ENCODE data around the gene OPA3. TPM values are rescaled to one million over a fixed set of nuclear protein-coding genes. Genes with fewer than 3 reads are reported as not detected.
"Not testable (repeated sequence)": the region's sequence is repeated elsewhere in the genome, so short reads cannot be mapped to it uniquely, and the experiment has no call there.

The OPA3 gene
- 8.7 and 20.2 TPM in 2 replicates for total RNA-seq (2014; rRNA removed; shearing (Covaris generic))

DNA sequence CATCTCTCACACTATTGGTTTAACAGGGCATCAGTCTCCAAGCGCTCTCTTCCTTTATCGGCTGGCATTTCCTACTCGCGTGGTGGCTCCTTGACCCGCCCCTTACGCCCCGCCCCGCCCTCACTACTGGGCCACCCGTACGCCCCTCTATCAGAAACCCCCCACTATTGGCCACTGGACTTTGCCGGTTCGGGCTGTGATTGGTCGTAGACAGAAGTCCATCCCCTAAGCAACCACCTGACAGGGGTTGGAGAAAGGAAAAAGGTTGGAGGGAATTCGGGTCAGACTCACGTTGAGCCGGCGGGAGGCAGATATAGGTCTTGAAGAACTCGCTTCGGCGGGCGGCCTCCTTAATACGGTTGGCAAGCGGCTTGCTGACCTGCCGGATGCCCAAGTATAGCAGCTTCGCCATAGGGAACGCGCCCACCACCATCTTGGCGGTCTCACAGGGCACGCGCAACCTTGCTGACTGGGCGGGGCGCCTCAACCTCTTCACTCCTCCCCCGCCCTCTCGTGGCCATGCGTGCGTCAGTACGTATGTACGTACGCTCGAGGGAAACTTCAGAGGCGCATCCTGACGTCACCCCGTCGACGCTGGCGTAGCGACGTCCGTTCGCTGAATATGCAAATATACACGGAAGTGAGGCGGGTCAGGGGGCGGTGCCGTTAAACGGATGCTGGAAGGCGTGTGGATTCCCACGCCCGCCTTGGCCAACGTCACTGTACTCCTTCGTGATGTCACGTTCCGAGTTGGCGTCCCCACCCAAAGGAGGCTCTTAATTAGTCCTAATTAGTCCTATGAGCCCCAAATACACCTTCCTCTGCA lies at the start of gene OPA3:
OPA3 (minus strand) TSS at position 471 of the 826 bp plus-strand sequence; CDS start at position 433, 38 bp downstream.
- peak; percentile 100 for DNase-seq (ENCODE audit: low read depth)

DNA sequence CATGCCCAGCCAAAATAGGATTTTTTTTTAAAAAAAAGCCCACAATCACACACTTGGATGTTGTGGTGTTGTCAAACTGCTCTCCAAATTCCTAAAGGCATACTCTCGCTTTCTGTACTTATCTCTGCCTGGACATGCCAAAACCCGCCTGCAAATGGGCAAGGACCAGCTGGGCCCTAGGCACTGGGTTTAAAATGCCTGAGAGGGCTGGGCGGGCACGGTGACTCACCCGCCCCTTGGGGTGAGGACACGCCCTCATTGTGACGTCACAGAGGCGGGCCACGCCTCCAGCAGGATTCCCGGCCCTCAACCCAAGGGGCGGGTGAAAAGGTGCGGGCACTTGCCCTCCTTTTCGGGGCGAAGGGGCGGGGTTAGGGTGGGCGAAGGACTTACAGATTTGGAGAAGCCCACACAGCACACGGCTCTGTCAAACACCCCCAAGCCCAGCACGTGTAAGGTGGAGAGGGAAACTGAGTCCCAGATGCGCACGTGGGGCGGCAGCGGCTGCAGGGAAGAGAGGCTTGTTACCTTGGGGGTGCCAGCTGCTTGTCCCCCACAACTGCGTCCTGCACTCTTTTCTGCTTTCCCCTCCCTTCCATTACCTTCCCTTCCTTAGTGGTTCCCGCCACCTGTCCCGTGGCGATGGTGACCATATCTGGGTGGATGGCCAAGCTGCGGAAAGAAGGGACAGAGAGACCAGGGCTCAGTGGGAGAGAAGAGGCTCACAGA lies 48.0 kb upstream of the OPA3 start:
- DNase-seq (ENCODE audit: low read depth) = peak; percentile 91

DNA sequence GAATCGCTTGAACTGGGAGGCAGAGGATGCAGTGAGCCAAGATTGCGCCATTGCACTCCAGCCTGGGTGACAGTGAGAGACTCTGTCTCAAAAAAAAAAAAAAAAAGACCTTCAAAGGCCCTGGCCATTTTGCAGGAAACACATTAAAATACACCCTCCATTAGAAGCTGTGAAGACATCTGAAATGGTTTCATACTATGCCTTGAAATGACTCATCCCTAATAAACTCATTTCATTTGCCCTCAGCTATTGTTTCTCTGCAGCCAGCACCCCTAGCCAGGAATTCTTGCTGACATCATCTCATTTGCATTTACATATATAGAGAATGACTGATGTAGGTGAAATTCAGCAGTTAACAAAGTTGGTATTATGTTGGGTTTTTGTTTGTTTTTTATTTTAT lies 45.9 kb upstream of the OPA3 start:
- DNase-seq (ENCODE audit: low read depth) = peak; percentile 96

DNA sequence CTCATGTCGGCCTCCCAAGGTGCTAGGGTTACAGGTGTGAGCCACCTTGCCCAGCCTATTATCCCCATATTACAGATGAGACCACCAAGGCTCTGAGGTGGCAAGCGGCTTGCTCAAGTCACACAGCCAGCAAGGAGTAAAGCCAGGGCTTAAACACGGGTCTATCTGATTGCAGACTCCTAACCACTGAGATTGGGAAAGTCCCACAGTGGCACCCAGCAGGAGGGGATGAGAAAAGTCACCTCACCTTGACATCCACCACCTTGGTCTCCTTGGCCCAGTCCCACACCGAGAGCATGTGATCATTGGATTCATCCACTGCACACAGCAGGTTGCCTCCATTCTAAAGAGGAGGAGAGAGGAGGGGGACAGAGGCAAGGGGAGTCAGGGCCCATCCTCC lies 45.1 kb upstream of the OPA3 start:
- DNase-seq (ENCODE audit: low read depth) = no peak

DNA sequence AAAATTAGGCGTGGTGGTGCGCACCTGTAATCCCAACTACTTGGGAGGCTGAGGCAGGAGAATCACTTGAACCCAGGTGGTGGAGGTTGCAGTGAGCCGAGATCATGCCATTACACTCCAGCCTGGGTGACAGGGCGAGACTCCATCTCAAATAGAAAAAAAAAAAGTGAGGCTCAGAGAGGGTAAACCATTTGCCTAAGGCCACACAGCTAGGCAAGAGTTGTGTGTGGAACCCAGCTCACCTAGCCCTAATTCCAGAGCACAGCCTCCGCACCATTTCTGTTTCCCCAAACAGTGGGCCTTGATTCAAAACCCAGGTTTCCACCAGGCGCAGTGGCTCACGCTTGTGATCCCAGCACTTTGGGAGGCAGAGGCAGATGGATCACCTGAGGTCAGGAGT lies 43.6 kb upstream of the OPA3 start:
- DNase-seq (ENCODE audit: low read depth) = not testable (repeated sequence)

DNA sequence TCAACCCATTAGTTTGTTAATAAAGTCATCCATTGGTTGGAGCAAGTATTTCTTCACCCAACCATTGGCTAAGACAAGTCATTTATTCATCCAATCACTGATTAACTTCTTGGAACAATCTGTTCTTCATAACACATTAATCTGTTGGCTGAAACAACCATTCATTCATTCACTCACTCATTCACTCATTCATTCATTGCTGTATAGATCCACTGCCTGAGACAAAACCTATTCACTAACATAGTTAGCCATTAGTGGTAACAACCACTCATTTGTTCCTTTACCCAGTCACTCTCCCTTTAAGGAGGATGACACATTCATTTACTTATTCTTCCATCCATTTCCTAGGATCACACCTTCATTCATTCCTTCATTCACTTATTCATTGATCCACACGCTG lies 39.4 kb upstream of the OPA3 start:
- no peak for DNase-seq (ENCODE audit: low read depth)

DNA sequence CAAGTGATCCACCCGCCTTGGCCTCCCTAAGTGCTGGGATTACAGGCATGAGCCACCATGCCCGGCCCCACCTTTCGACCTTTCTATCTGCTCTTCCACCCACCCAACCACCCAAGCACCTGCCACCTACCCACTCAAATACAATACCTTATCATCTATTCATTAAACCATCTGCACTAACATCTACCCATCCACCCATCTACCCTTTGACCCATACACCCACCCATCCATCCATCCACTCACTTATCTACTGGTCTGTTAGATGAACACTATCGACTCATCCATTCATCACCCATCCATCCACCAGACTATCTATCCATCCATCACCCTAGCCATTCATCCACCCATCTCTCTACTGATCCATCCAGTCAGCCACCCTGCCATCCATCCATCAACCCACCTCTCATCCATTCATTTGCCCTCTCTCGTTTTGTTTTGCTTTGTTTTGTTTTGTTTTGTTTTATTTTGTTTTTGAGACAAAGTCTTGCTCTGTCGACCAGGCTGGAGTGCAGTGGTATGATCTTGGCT lies 37.4 kb upstream of the OPA3 start:
- DNase-seq (ENCODE audit: low read depth) = no peak

DNA sequence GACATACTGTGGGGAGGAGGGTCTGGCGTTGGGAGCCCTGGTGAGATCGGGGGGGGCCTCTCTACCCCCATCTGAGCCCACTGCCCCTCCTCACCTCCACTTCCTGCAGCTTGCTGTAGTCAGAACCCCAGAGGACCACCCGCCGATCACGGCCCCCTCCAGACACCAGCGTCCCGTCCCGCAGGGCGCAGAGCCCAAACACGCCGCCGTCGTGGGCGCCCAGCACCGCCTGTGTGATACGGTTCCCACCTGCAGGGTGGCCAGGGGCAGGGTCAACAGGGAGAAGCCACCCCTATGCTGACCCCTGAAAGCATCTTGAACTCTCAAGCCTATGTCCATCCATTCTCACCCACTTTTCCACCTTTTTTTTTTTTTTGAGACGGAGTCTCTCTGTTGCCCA lies 36.8 kb upstream of the OPA3 start:
- DNase-seq (ENCODE audit: low read depth) = no peak

DNA sequence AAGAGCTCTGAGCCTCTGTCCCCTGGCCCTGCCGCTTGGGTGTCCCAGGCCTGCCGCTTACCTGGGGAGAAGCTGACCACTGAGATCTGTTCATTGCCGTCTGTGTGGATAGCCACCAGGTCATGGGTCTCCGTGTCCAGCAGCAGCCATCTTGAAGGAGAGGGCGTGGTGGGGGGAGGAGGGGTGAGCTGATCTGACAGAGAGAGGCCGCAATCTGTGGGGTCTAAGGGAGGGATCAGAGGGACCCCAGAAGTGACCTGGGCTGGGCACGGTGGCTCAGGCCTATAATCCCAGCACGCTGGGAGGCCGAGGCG lies 32.1 kb upstream of the OPA3 start:
- DNase-seq (ENCODE audit: low read depth) = no peak

DNA sequence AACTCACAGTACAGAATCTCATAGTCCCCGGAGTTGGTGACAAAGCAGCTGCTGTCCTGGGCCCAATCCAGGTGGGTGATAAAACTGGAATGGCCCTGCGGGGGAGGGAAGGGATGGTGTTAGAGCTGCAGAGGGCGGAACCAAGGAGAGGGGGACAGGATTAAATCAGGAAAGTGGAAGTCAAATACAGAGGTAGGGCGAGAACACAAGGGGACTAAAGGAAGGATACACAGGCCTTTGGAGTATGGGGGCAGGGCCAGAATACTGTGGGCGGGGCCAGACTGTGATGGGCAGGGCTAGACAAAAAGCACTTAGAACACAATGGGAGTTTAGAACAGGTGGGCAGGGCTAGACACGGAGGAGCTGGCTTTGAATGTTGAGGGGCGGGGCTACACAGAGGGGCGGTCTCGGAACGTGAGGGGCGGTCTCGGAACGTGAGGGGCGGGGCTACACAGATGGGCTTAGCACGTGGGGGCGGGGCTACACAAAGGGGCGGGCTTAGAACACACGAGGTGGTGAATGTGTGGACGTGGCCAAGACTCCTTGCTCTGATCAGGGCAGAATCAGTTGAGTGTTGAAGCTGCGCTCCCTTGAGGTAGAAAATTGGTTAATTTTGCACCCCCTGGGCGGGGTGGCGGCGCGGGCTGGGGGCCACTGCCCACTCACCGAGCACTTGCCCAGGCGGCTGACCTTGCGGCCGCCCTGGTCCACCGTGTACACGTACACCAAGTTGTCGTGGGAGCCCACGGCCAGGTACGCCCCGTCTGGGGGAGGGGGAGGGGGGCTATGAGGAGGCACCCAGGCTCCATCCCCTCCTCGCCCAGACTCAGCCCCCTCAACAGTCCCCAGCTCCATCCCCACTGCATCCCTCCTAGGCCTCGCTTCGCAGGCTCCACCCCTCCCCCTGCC lies 31.4 kb upstream of the OPA3 start:
- peak; percentile 69 for DNase-seq (ENCODE audit: low read depth)

DNA sequence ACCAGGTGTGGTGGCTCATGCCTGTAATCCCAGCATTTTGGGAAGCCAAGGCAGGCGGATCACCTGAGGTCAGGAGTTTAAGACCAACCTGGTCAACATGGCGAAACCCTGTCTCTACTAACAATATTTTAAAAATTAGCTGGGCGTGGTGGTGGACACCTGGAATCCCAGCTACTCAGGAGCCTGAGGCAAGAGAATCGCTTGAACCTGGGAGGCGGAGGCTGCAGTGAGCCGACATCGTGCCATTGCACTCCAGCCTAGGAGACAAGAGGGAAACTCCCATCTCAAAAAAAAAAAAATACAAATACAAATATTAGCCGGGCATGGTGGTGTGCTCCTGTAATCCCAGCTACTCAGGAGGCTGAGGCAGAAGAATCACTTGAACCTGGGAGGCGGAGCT lies 30.5 kb upstream of the OPA3 start:
- DNase-seq (ENCODE audit: low read depth) = not testable (repeated sequence)

DNA sequence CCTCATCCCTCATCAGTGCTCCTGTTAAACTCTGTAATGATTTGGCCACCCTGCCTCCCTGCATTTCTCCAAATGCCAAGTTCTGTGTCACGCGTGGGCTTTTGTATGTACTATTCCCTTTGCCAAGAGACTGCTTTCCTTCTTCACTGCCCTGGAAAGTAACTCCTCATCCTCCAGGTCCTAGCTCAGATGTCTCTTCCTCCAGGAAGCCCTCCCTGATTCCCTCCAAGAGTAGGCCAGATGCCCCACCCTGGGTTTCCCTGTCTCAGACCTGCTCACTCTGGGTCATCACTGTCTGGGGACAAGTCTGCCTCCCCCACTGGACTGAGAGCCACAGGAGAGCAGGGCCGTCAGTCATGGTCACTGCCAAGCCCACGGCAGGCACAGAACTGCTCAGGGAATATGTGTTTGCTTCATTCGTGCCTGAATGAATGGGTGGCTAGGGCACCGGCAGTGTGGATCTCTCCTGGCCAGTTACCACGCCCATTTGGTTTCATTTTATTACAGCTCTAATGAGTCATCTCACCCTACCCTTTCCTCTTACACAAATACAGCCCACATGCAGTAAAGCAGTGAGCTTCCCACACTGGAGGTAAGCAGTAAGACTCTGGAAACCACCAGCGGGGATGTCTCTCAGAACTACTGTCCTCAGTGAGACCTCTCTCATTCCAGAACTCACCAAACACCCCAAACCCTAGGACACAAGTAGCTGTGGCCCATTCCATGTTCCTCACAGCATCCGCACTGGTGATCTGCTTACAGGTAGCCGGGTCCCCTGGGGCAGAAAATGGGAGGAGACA lies 29.5 kb upstream of the OPA3 start:
- peak; percentile 96 for DNase-seq (ENCODE audit: low read depth)

DNA sequence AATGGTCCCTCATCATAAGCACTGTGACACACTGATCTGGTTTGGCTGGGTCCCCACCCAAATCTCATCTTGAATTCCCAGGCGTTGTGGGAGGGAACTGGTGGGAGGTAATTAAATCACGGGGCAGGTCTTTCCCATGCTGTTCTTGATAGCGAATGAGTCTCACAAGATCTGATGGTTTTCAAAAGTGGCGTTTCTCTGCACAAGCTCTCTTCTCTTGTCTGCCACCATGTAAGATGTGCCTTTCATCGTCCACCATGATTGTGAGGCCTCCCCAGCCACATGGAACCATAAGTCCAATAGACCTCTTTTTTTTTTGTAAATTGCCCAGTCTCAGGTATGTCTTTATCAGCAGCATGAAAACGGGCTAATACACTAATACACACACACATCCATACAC lies 24.3 kb upstream of the OPA3 start:
- DNase-seq (ENCODE audit: low read depth) = no peak

DNA sequence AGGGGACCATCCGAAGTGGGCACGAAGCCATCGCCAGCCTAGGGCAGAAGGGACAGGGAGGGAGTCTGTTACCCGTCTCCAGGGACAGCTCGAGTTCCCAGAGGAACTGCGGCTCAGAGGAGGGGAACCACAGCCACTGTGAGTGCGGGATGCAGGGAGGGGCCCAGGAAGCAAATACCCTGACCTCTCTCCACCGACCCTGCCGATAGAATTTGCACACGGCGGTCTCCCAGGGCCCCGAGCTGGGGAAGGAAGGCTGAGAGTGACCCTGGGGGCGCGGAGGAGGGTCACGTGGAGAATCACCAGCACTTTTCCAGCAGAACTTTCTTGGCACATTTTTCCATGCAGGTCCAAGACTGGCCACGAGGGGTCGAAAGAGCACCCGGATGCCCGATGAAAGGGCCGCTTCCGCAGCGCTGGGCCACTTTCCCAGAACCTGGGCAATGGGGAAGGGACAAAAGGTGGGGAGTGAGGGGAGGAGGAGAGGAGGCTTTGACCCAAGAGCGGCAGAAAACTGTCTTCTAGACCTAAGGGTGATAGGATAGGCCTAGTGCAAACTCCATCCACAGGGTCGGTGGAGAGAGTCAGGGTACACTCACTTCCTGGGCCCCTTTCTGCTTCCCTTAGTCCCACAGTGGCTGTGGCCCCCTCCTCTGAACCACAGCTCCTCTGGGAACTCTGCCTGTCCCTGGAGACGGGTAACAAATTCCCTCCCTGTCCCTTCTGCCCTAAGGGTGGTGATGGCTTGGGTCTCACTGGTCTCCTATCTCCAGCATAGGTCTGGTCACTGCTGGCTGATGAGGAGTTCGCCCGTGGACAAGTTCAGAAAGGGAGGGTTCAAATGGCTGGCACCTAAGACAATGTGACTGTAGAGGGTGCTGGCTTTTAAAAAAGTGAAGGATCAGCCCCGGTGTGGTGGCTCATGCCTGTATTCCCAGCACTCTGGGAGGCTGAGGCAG lies 22.7 kb upstream of the OPA3 start:
- DNase-seq (ENCODE audit: low read depth) = peak; percentile 73

DNA sequence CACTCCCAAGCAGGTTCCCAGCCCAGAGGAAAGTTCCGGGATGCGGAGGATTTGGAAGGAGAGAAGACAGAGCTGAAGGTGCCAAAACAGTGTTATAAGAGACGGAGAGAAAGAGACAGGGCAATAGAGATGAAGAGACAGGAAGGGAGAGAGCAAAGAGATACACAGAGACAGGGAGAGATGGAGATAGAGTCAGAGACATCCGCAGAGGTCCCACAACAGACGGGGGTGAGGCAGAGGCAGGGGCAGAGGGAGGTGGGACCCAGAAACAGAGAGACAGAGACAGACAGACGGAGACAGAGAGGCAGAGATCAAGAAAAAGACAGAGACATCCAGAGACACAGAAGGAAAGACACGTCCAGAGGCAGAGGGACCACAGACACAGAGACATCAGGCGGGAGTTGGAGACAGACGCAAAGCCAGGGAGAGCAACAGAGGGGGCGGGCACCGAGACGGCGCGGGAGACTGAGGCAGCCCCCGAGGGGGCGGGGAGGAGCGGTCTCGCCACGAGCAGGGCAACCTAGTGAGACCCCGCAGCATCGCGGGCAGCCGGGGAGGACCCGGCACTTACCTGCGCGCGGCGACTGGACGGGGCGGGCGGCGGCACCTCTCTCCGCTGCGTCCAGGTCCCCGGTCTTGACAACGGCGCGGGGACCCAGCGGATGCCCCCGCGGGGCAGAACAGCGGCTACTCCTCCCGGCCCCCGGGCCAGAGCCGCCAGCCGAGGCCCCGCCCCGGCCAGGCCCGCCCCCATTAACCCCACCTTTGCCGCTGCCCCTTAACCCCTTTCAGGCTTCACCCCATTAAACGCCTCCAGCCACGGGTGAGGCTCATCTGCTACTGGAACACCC lies 17.1 kb upstream of the OPA3 start, which contains the start of gene GPR4:
GPR4 (minus strand) TSS at position 689 of the 851 bp plus-strand sequence. CDS start 10,346 bp downstream, outside the sequence.
- no peak for DNase-seq (ENCODE audit: low read depth)

DNA sequence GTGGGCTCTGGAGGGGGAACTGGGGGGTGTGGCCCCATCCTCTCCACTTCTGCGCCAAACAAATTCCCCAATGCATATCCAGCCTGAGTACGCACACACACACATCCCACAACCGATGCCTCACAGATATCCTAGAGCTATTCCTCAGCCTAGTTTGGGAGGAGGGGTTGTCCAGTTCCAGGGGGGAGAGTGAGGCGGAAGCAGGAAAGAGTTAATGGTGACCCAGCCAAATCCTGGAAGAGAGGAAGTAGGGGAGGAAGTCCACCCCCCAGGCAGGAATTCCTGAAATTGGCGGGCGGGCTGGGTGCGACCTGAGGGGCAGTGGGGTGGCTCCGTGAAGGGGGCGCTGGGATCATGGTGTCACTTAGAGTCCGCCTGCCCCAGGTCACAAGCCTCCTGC lies 16.5 kb upstream of the OPA3 start:
- no peak for DNase-seq (ENCODE audit: low read depth)

DNA sequence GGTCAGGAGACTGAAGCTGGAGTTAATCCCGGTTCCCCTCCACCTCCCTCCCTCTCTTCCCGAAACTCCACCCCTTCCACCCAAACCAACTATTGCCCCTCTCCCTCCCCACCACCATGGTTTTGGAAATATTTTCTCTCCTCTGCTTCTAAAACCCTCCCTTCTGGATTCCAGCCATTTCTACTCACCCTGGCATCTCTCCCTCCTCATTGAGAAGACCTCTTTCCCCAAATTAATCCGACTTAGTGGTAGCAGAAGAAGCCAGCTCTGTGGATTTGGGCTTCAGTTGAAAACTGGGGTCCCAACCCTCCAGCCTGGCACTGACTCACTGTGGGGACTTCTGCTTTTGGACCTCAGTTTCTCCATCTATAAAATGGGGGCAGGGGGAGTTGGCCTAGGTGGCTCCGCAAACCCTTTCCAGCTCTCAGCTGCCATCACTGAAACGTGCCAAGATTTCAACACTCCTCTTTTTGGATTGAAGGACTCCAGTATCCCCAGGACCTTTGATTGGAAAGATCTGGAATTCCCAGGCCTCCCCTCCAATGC lies 15.8 kb upstream of the OPA3 start:
- no peak for DNase-seq (ENCODE audit: low read depth)

DNA sequence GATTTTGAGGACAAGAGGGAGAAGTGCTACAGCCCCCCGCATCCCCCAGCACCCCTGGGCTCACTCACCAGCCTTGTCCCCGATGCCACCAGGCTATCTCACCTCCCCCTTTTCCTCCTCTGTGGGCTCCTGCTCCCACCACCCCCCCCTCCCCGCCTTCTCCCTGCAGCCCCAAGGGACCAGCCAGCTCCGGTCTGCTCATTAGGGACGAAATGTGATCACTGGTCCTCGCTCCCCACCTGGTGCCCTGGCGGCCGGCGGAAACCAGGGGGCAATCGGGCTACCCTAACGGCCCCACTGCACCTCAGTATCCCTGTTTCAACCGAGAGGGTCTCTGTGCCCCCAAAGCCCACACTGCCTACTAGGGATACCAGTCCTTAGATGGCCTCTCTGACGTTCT lies 14.7 kb upstream of the OPA3 start:
- DNase-seq (ENCODE audit: low read depth) = no peak

All from M059J (cell line).